OCI-LY1 (cell line): ENCODE results near the gene NBEA.

Source experiments
- H2AFZ ChIP-seq: fragments of 200-600 bp; sonication (generic), shearing (Covaris generic); 2 replicates; pipeline ENCODE4 v1.6.0; 2014; ENCODE audit warnings: antibody characterized with exemption, mild to moderate bottlenecking, low read length
- H3F3A ChIP-seq: fragments of 200-600 bp; sonication (generic), shearing (Covaris generic); 2 replicates; pipeline ENCODE4 v1.6.0; 2014; ENCODE audit warnings: mild to moderate bottlenecking, antibody characterized with exemption, low read length, moderate library complexity; ENCODE audit not compliant: insufficient read depth
- H3K27ac ChIP-seq: fragments of 200-600 bp; sonication (generic); 2 replicates; pipeline ENCODE4 v1.5.1; 2014; ENCODE audit warnings: low read length, mixed run types, mild to moderate bottlenecking, low read depth; ENCODE audit not compliant: poor library complexity, severe bottlenecking
- H3K27me3 ChIP-seq: fragments of 200-600 bp; sonication (generic); 2 replicates; pipeline ENCODE4 v1.6.0; 2014; ENCODE audit warnings: antibody characterized with exemption, mild to moderate bottlenecking, low read length, moderate library complexity; ENCODE audit not compliant: insufficient read depth
- H3K36me3 ChIP-seq: fragments of 200-600 bp; sonication (generic); 2 replicates; pipeline ENCODE4 v1.6.1; 2014; ENCODE audit warnings: mild to moderate bottlenecking, antibody characterized with exemption, low read length, moderate library complexity, mixed read lengths; ENCODE audit not compliant: insufficient read depth
- H3K4me1 ChIP-seq: fragments of 200-600 bp; sonication (generic); 2 replicates; pipeline ENCODE4 v1.5.1; 2014; ENCODE audit warnings: mild to moderate bottlenecking, low read length, moderate library complexity; ENCODE audit not compliant: insufficient read depth, severe bottlenecking
- H3K4me2 ChIP-seq: fragments of 200-600 bp; sonication (generic), shearing (Covaris generic); 2 replicates; pipeline ENCODE4 v1.6.1; 2014; ENCODE audit warnings: low read length
- H3K4me3 ChIP-seq: fragments of 200-600 bp; sonication (generic); 2 replicates; pipeline ENCODE4 v1.5.1; 2014; ENCODE audit warnings: low read length, low read depth, mild to moderate bottlenecking, mixed read lengths; ENCODE audit not compliant: poor library complexity, severe bottlenecking
- H3K79me2 ChIP-seq: fragments of 200-600 bp; shearing (Covaris generic); 2 replicates; pipeline ENCODE4 v1.6.1; 2016; ENCODE audit warnings: mixed run types, low read length, mixed read lengths; ENCODE audit not compliant: insufficient read depth
- H3K9ac ChIP-seq: fragments of 200-600 bp; sonication (generic), shearing (Covaris generic); 2 replicates; pipeline ENCODE4 v1.6.1; 2014; ENCODE audit warnings: mild to moderate bottlenecking, low read length, mixed read lengths
- H3K9me2 ChIP-seq: fragments of 200-600 bp; sonication (generic), shearing (Covaris generic); 2 replicates; pipeline ENCODE4 v1.6.1; 2014; ENCODE audit warnings: low read depth, mild to moderate bottlenecking, low read length, mixed read lengths
- H3K9me3 ChIP-seq: fragments of 200-600 bp; shearing (Covaris generic); 2 replicates; pipeline ENCODE4 v1.6.1; 2014; ENCODE audit warnings: low read length, mixed read lengths
- H4K20me1 ChIP-seq: fragments of 200-600 bp; sonication (generic), shearing (Covaris generic); 2 replicates; pipeline ENCODE4 v1.6.0; 2016; ENCODE audit warnings: mild to moderate bottlenecking, low read length; ENCODE audit not compliant: insufficient read depth
- CTCF ChIP-seq: fragments of 200-600 bp; sonication (generic), shearing (Covaris generic); IDR thresholded peaks from 2 replicates; pipeline ENCODE4 v1.5.1; 2017; ENCODE audit warnings: mild to moderate bottlenecking, antibody characterized with exemption, low read length, moderate library complexity, mixed read lengths
- EZH2 ChIP-seq: fragments of 200-600 bp; sonication (generic), shearing (Covaris generic); IDR thresholded peaks from 2 replicates; pipeline ENCODE4 v1.8.0; 2017; ENCODE audit warnings: borderline replicate concordance, mixed run types, mild to moderate bottlenecking, antibody characterized with exemption, low read length, moderate library complexity, mixed read lengths

Gene NBEA

GRCh38 chr13:35630551-35631275, 688.6 kb downstream of the NBEA start:
- H3K4me3 ChIP-seq, result no peak overlapping the region
- H3K4me2 ChIP-seq, result no peak overlapping the region
- H3K9me3 ChIP-seq, result no peaks in the 10 kb centered on the region
- no peak overlapping the region for H2AFZ ChIP-seq
- no peak overlapping the region for H3K27ac ChIP-seq
- TF ChIP-seq CTCF (peak; percentile 64), EZH2 (no peak)
- H3K27me3 ChIP-seq, result no peaks in the 10 kb centered on the region
- H3K36me3 ChIP-seq, result no peaks in the 10 kb centered on the region
- no peaks in the 10 kb centered on the region for H3F3A ChIP-seq
- H3K9ac ChIP-seq, result no peak overlapping the region
- no peaks in the 10 kb centered on the region for H3K4me1 ChIP-seq
- no peaks in the 10 kb centered on the region for H4K20me1 ChIP-seq
- H3K9me2 ChIP-seq, result no peaks in the 10 kb centered on the region
- H3K79me2 ChIP-seq, result no peaks in the 10 kb centered on the region

GRCh38 chr13:35631666-35632065, 689.6 kb downstream of the NBEA start:
- no peak overlapping the region for H3K27ac ChIP-seq

GRCh38 chr13:35643625-35644024, 701.6 kb downstream of the NBEA start:
- H3F3A ChIP-seq, result no peaks in the 10 kb centered on the region
- H2AFZ ChIP-seq, result no peak overlapping the region
- no peaks in the 10 kb centered on the region for H3K79me2 ChIP-seq
- no peak for TF ChIP-seq CTCF
- no peak for TF ChIP-seq EZH2
- no peak overlapping the region for H3K27ac ChIP-seq
- H3K9me2 ChIP-seq, result no peaks in the 10 kb centered on the region
- no peaks in the 10 kb centered on the region for H3K9me3 ChIP-seq
- H3K36me3 ChIP-seq, result no peaks in the 10 kb centered on the region
- no peaks in the 10 kb centered on the region for H4K20me1 ChIP-seq
- no peak overlapping the region for H3K4me2 ChIP-seq
- no peak overlapping the region for H3K4me3 ChIP-seq
- no peak overlapping the region for H3K9ac ChIP-seq
- H3K4me1 ChIP-seq, result no peaks in the 10 kb centered on the region
- H3K27me3 ChIP-seq, result no peaks in the 10 kb centered on the region

More at GRCh38 chr13:35631666-35632065, 689.6 kb downstream of the NBEA start:
- no peaks in the 10 kb centered on the region for H3K9me3 ChIP-seq
- H3K4me3 ChIP-seq, result no peak overlapping the region
- no peaks in the 10 kb centered on the region for H3F3A ChIP-seq
- H2AFZ ChIP-seq, result no peak overlapping the region
- H3K36me3 ChIP-seq, result no peaks in the 10 kb centered on the region
- TF ChIP-seq EZH2 (no peak), CTCF (no peak)
- H3K4me2 ChIP-seq, result no peak overlapping the region
- no peaks in the 10 kb centered on the region for H3K9me2 ChIP-seq
- H3K9ac ChIP-seq, result no peak overlapping the region
- no peaks in the 10 kb centered on the region for H3K79me2 ChIP-seq
- no peaks in the 10 kb centered on the region for H3K27me3 ChIP-seq
- no peaks in the 10 kb centered on the region for H3K4me1 ChIP-seq
- no peaks in the 10 kb centered on the region for H4K20me1 ChIP-seq
